ENCODE data around the gene PBX2.
A peak's percentile ranks its signal among the peaks of the same experiment; 100 is the strongest.

Gene PBX2

DNA sequence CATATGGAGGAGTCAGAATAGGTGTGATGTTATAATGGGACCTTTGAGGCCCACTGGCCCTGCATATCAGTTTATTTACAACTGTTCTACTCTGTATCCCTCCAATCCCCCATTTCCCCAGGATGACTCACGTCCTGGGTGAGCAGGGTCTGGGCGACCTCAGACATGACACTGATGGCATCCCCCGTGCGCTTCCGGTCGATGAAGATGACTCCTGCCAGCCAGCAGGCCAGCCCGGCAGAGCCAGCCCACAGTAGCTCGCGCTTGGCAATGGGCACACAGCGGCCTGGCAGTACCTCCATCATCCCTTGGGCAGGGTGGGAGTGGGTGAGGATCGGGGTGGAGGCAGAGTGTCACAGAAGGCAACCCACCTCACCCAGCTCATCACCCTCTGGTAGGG is 19.7 kb downstream of the PBX2 start:
- ATAC-seq = no peak

DNA sequence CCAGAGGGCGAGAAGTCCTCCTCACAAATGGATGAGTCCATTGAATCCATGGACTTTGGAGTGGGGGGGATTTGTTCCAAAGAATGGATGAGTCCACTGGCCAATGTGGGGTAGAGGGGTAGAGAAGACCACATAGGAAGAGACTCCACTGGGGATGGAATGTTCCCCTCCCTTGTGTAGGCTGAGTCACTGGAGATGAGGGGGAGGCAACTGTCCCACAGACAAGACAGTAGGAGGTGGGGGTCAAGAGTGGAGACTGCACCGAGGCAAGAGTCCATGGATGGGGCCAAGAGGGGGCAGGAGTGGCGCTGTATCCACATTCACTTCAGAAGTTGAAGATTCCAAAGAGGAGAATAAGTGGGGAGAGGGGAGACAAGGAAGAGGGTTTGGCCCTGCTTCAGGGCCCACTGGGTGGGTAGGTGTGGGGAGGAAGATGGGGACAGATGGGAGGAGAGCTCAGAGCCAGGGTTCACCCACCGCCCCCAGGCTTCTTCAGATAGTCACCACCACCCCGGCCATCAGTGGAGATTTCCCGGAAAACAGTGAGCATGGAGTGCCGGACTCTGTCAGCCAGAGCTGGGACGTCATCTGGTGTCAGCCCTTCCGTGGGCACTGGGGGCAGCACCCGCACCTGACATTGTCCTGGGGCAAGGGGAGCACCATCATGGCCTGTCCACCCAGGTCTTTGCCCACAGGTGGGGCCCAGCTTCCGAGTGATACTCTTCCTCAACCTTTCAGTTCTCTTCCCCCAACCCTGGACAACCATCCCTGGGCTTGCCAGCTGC is 21.0 kb downstream of the PBX2 start:
- ATAC-seq = no peak

DNA sequence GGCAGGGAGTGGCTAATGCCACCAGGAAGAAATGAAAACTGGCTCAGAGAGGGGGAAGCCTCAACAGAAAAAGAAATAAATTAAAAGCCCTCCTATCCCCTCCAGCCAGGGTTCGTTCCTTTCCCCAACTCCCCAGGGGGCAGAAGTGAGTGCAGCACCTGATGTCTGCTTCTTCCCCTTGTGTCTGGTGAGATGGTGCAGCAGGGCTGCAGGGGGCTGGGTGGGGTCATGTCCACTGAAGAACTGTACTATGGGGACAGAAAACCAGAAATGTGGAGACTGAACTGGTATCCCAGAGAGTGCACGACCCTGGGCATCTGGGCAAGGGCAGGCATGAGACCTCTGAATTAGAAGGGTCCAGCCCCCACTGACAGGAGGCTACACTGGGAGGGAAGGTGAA is 21.7 kb downstream of the PBX2 start:
- ATAC-seq = no peak

GRCh38 chr6:32167761-32168262 is 22.2 kb downstream of the PBX2 start:
- no peak for ATAC-seq

- ATAC-seq = no peak
Measured at GRCh38 chr6:32167154-32167760, 22.7 kb downstream of the PBX2 start.

- no peak for ATAC-seq
Measured at GRCh38 chr6:32166411-32167061, 23.5 kb downstream of the PBX2 start.

DNA sequence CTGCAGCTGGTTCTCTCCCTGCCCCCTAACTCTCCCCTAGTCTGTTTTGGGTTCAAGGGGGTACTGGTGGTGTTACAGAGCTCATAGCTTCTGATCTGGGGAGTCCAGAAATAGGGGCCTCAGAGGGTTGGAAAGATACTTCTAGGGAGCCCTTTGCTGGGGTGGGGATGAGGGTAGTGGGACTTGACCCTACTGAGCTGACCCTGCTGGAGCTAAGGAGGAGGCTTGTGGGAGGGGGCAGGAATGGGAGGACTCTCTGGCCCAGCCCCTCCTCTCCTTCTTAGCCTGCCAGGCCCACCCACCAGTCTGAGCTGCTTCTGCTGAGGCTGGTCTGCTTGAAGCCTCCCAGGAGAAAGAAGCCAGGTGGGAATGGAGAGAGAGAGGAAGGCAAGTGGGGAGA is 25.7 kb downstream of the PBX2 start, which contains the start of gene EGFL8:
TSS of gene EGFL8 (plus strand) at position 301 of the 400 bp plus-strand sequence. CDS start 1,571 bp downstream, outside the sequence.
- ATAC-seq = no peak

- ATAC-seq = no peak
Measured at GRCh38 chr6:32163559-32164258, 26.3 kb downstream of the PBX2 start.

GRCh38 chr6:32158052-32158451 is 31.9 kb downstream of the PBX2 start:
- ATAC-seq = no peak

DNA sequence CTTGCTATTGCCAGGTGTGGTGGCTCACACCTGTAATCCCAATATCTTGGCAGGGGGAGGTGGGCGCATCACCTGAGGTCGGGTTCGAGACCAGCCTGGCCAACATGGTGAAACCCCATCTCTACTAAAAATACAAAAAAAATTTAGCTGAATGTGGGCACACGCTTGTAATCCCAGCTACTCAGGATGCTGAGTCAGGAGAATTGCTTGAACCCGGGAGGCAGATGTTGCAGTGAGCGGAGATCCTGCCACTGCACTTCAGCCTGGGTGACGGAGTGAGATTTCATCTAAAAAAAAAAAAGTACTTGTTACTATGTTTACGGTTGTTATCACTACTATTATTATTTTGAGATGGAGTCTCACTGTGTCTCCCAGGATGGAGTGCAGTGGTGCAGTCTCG is 33.1 kb downstream of the PBX2 start:
- ATAC-seq = no peak

DNA sequence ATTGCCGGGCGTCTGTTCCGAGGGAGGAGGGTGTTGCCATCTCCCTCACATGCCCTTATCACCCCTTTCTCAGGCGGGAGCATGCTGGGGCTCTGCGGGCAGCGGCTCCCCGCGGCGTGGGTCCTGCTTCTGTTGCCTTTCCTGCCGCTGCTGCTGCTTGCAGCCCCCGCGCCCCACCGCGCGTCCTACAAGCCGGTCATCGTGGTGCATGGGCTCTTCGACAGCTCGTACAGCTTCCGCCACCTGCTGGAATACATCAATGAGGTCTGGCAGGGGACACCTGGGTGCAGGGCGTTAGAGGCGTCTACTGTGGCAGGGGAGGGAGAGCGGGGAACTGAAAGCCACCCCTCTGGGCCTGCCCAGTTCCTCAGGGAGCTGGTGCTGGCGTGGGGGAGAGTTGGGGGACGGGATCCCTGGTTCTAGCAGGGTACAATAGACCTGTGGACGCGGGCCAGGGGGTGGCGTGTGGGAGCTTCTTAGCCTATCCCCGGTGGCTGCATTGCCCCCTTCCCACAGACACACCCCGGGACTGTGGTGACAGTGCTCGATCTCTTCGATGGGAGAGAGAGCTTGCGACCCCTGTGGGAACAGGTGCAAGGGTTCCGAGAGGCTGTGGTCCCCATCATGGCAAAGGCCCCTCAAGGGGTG is 35.4 kb downstream of the PBX2 start:
- ATAC-seq = peak; percentile 76 to 80

DNA sequence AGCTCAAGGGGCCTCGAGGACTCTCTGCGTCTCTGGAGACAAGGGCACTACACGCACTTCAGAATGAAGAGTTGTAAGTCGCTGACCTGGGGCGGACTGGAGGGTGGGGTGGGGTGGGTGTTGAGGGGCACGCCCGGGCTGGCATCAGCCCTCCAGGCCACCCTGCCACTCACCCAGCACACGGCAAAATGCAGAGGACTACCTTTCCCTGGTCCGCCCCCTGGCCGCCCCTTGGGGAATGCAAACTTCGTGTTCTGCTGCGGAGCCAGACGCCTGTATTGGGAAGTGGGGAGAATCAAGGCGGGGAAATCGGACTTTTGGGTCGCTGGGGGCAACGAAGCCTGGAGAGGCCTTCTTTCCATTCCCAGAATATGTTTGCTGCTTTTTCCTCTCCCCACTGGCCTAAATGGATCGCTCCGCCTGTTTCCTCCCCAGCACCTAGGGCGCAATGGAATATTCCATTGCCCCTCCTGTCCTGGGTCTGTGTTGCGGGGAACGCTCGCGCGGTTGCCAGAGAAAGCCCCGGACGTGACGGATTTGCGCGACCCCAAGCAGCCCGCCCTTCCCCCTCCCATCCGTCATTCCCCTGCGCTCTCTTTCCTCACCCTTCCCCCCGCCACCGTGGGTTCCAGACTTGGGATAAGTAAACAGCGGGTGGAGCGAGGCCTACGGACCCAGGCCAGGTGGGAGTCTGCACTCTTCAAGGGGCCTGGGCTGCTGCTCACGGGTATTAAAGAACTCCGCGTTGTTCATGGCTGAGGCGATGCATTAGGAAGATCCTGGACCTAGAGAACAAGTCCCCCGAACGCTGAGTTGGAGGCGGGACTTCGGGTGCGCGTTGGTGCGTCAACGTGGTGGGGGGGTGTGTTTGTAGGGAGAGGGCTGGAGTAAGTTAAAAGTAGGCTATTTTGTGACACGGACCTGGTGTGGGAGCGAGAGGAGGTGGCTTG is 36.2 kb downstream of the PBX2 start, which contains the start of gene PPT2:
TSS of gene PPT2 (plus strand) at position 578 of the 950 bp plus-strand sequence. CDS start 454 bp downstream, outside the sequence.
- ATAC-seq = peak; percentile 65 to 70

DNA sequence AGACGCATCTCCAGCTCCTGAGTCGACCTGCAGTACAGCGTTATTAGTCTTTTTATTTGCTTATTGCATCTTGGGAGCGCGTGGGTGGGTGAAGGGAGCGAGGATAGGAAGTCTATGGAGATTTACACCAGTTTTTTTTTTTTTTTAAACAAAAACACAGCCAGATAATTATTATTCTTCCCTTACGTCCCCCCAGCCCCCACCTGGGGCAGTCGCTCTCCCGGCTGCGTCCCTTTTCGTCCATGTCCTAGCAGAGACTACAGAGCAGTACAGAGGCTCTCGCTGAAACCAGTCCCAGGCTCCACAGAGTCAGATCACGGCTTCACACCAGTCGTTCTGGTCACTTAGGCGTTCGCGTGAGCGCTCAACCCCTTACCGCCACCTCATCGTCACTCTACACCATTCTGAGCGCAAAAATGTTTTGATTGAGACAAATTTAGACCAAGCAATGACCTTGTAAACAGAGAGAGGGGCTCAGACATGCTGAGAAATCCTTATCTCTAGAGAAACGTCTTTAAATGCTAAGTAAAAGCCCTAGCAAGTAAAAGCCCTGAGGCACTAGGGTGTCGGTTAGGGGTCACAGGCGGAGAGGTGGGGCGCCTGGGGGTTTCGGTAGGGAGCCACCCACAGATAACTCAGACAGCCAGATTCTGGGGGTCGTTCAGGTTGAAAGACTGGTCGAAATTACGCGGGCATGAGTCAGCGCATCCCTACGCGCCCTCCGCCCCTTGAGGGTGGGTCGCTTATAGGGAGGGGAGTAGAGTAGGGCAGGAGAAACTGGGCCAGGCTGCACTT is 37.0 kb downstream of the PBX2 start:
- no peak for ATAC-seq

DNA sequence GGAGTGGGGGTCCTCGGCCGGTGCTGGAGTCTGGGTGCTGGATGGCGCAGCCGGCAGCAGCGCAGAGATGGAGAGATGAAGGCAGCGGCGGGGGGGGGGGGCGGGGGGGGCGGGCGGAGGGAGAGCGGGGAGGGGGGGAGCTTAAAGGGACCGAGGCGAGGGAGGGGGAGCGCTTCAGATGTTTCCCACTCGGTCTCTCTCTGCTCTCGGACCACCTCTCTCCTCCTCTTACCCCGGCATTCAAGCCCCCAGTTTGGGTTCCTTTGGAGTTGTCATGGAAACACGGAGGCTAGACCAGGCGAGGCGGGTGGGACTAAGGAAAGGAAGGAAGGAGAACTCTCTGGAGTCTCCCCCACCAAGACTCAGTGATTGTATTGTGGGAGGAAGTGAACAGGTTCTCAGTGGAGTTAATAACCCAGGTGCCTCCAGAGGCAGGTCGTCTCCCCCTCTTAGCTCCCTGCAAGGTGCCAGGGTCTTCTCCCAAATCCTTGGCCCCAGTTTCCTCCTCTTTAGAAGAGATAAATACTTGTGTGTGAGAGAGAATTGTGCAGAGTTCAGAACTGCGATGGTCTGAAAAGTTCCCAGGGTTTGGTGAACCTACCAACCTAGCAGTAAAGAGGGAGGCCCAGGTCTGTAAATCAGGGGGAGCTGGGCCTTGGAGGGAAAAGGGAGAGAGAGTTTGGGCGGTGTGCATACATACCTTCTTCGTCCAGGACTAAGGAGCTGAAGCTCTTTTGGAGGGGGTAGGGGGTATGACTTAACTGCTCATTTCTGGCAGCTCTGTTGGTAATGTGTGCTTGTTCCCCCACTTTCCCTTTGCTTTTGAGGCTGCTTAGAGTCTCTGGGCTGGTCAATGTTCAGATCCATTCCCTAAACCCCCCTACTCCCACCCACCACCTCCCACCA is 37.9 kb downstream of the PBX2 start, which contains the start of gene PRRT1:
TSS of gene PRRT1 (minus strand) at position 77 of the 906 bp plus-strand sequence. CDS start 112 bp downstream, outside the sequence.
- ATAC-seq = no peak

GRCh38 chr6:32151181-32151862 is 38.7 kb downstream of the PBX2 start:
- ATAC-seq = no peak

- no peak for ATAC-seq
Measured at GRCh38 chr6:32149932-32150870, 39.8 kb downstream of the PBX2 start.

Data from activated CD4-positive, CD25-positive, alpha-beta regulatory T cell treated with anti-CD3 and anti-CD28 coated beads, Interleukin-2, amount 50 U/mL, for 24 hours (primary cell).